Body of pancreas (tissue), 4 donors: ENCODE results near the gene DCAKD. TPM values are rescaled to one million over a fixed set of nuclear protein-coding genes. Genes with fewer than 3 reads are reported as not detected.

Experiments
- ATAC-seq: fragments of 150-250 bp; one replicate; pipeline ENCODE4 v1.9.1; 2016
- DNase-seq, 4 donors: peaks; one replicate each; pipeline ENCODE4 v3.0.0-alpha.2; 2019
- H3K27ac ChIP-seq, 4 donors: fragments of 200-600 bp; sonication (generic); 1 replicate in 3 of 4; 2 replicates in 1 of 4; pipeline versions ENCODE4 v1.5.1 to v1.6.1; 2016 to 2019; ENCODE audit warnings: mild to moderate bottlenecking in 1 of 4, mixed read lengths in 1 of 4, moderate library complexity in 1 of 4
- H3K27me3 ChIP-seq, 2 donors: fragments of 200-600 bp; sonication (generic); one replicate each; pipeline ENCODE4 v1.6.0; 2016; ENCODE audit warnings: mild to moderate bottlenecking in 1 of 2
- H3K36me3 ChIP-seq, 2 donors: fragments of 200-600 bp; sonication (generic); replicated peaks in 1 of 2; 2 replicates each; pipeline ENCODE4 v1.5.1; 2016; ENCODE audit warnings: low read depth in 2 of 2; ENCODE audit not compliant: insufficient read depth in 1 of 2
- H3K4me1 ChIP-seq: fragments of 200-600 bp; sonication (generic); one replicate; pipeline ENCODE4 v1.6.0; 2016
- H3K4me3 ChIP-seq, 2 donors: fragments of 200-600 bp; sonication (generic); 1 replicate in 1 of 2; 2 replicates in 1 of 2; pipeline ENCODE4 v1.5.1; 2016 to 2019
- H3K9me3 ChIP-seq, 3 donors: fragments of 200-600 bp; sonication (generic); 1 replicate in 2 of 3; 2 replicates in 1 of 3; pipeline ENCODE4 v1.5.1; 2016
- POLR2A ChIP-seq, 3 donors: fragments of 450-650 bp; IDR thresholded peaks; one replicate each; pipeline ENCODE4 v1.6.1; 2016; ENCODE audit warnings: antibody characterized with exemption in 3 of 3, mild to moderate bottlenecking in 2 of 3
- WGBS, 2 donors: methylation state at CpG; one replicate each; pipeline ENCODE4 v1.1.5; 2017; 5-methylcytosine and 5-hydroxymethylcytosine counted together
- intact Hi-C: fragments of 100-400 bp; cut with DNase I; formaldehyde crosslinking; loops from one replicate; pipeline ENCODE4 v1.15.1; 2023
- total RNA-seq, 2 donors: library from RNA; depleted of rRNA; stranded (reverse); fragments of >200 nt; gene quantifications; one replicate each; pipeline ENCODE4 v1.1.0, GENCODE V29; 2016
- TF ChIP-seq, protein P1 (sequence below), 7 experiments: fragments of 450-650 bp in 4 of 7; fragments of 200-600 bp in 3 of 7; sonication (generic) in 3 of 7; IDR thresholded peaks; one replicate each; pipeline ENCODE4 v1.5.1; 2016 to 2019; ENCODE audit warnings: antibody characterized with exemption in 7 of 7

Gene DCAKD
- total RNA-seq, 2 donors from 2014 or later: 19.8 to 20.8 TPM

GRCh38 chr17:45086391-45086790 lies 35.0 kb upstream of the DCAKD start:
- Histone ChIP-seq H3K27ac (no peak overlapping the region), H3K9me3 (no peaks in the 10 kb centered on the region), H3K4me1 (no peaks in the 10 kb centered on the region), H3K27me3 (no peaks in the 10 kb centered on the region), H3K4me3 (no peak overlapping the region), H3K36me3 (peaks cover 9 to 44% of the 10 kb centered on the region in 2 donors)
- ATAC-seq (no peak), DNase-seq (no peak)
- intact Hi-C loops: no loop called here
- 96% methylated on average over 4 of the region's 4 CpGs for WGBS, 2 donors
- no peak for TF ChIP-seq POLR2A (IDR thresholded peaks at IDR 0.05)
- TF ChIP-seq, protein P1, sequence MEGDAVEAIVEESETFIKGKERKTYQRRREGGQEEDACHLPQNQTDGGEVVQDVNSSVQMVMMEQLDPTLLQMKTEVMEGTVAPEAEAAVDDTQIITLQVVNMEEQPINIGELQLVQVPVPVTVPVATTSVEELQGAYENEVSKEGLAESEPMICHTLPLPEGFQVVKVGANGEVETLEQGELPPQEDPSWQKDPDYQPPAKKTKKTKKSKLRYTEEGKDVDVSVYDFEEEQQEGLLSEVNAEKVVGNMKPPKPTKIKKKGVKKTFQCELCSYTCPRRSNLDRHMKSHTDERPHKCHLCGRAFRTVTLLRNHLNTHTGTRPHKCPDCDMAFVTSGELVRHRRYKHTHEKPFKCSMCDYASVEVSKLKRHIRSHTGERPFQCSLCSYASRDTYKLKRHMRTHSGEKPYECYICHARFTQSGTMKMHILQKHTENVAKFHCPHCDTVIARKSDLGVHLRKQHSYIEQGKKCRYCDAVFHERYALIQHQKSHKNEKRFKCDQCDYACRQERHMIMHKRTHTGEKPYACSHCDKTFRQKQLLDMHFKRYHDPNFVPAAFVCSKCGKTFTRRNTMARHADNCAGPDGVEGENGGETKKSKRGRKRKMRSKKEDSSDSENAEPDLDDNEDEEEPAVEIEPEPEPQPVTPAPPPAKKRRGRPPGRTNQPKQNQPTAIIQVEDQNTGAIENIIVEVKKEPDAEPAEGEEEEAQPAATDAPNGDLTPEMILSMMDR (IDR thresholded peaks at IDR 0.05): no peak

- no peak overlapping the region for H3K4me3 ChIP-seq
- WGBS, 2 donors: 93 to 94% methylated on average over 6 of the region's 6 CpGs
- H3K36me3 ChIP-seq: peaks cover 9 to 18% of the 10 kb centered on the region in 2 donors
- DNase-seq (no peak), ATAC-seq (no peak)
- TF ChIP-seq POLR2A (IDR thresholded peaks at IDR 0.05): no peak
- TF ChIP-seq, protein P1 (IDR thresholded peaks at IDR 0.05): no peak
- no peaks in the 10 kb centered on the region for H3K27me3 ChIP-seq
- intact Hi-C loops: no loop called here
- H3K27ac ChIP-seq: no peak overlapping the region
- H3K9me3 ChIP-seq: no peaks in the 10 kb centered on the region
- H3K4me1 ChIP-seq: no peaks in the 10 kb centered on the region
Measured at GRCh38 chr17:45081047-45081703, 29.7 kb upstream of the DCAKD start.

- no peak for TF ChIP-seq POLR2A (IDR thresholded peaks at IDR 0.05)
- TF ChIP-seq, protein P1 (IDR thresholded peaks at IDR 0.05): no peak
- no peak for ATAC-seq
Measured at GRCh38 chr17:45077643-45078042, 26.2 kb upstream of the DCAKD start.

DNA sequence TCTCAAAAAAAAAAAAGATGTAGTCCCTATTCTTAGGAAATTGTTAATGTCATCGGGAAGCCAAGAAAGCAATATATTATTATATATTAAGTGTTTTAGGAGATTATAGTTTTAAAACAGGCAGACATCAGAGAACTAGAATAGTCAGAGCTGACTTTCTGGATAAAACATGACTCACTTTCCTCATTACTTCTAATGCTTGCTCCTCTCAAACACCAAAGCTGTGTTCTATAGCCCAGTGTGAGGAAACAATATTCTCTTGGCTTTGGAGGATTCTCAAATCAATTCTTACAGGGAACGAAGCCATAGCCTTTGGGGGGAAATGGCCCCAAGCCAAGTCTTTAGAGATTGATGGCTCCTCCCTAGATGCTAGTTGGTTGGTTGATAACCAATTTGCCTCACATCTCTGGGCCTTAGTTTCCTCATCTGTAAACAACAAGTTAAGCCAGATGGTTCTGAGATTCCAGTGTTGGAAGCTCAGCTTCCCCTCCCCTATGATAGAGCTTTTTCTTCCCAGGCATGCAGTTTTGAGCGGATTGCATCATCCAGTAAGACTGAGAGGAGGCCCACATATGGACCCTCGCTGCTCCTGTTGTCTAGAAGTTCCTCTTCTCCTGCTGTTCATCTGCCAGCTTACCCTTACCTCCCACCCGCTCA lies 22.1 kb upstream of the DCAKD start:
- intact Hi-C loops: no loop called here
- no peak overlapping the region for H3K27ac ChIP-seq
- H3K4me1 ChIP-seq: peaks cover 6% of the 10 kb centered on the region
- DNase-seq (no peak), ATAC-seq (peak; percentile 45)
- no peaks in the 10 kb centered on the region for H3K36me3 ChIP-seq
- no peak overlapping the region for H3K4me3 ChIP-seq
- H3K9me3 ChIP-seq: no peaks in the 10 kb centered on the region
- H3K27me3 ChIP-seq: no peaks in the 10 kb centered on the region
- TF ChIP-seq POLR2A (IDR thresholded peaks at IDR 0.05): no peak
- TF ChIP-seq, protein P1 (IDR thresholded peaks at IDR 0.05): no peak
- 52 to 82% methylated on average over 5 of the region's 5 CpGs for WGBS, 2 donors

More at GRCh38 chr17:45077643-45078042, 26.2 kb upstream of the DCAKD start:
- Histone ChIP-seq H3K9me3 (no peaks in the 10 kb centered on the region), H3K27ac (peak overlapping the region in 1 of 4 donors; percentile 30), H3K4me1 (peaks cover 6% of the 10 kb centered on the region), H3K4me3 (no peak overlapping the region), H3K36me3 (peaks cover 7 to 11% of the 10 kb centered on the region in 2 donors), H3K27me3 (no peaks in the 10 kb centered on the region)
- DNase-seq: no peak
- intact Hi-C loops: no loop called here
- 77 to 93% methylated on average over 3 of the region's 3 CpGs for WGBS, 2 donors
